Measurements from ENCODE around the gene COQ6.
A peak's percentile ranks its signal among the peaks of the same experiment; 100 is the strongest.
"Not testable (repeated sequence)": the region's sequence is repeated elsewhere in the genome, so short reads cannot be mapped to it uniquely, and the experiment has no call there.

The COQ6 gene

GRCh38 chr14:73988656-73989055 lies 38.6 kb downstream of the COQ6 start:
- not testable (repeated sequence) for FAIRE-seq

GRCh38 chr14:73991092-73991491 lies 41.0 kb downstream of the COQ6 start:
- FAIRE-seq: no peak

GRCh38 chr14:73994926-73995325 lies 44.8 kb downstream of the COQ6 start:
- FAIRE-seq: peak; percentile 10

- FAIRE-seq: no peak
Observed at GRCh38 chr14:73995977-73996378, 45.9 kb downstream of the COQ6 start.

GRCh38 chr14:73996731-73997107 lies 46.6 kb downstream of the COQ6 start:
- FAIRE-seq: no peak

- FAIRE-seq: peak; percentile 80
Observed at GRCh38 chr14:73997108-73997943, 47.2 kb downstream of the COQ6 start.

GRCh38 chr14:73997944-73998447 lies 47.9 kb downstream of the COQ6 start:
- FAIRE-seq: no peak

- no peak for FAIRE-seq
Observed at GRCh38 chr14:73998726-73999125, 48.6 kb downstream of the COQ6 start.

GRCh38 chr14:74005664-74006063 lies 55.6 kb downstream of the COQ6 start:
- FAIRE-seq: not testable (repeated sequence)

GRCh38 chr14:74008843-74009499 lies 58.9 kb downstream of the COQ6 start:
- no peak for FAIRE-seq
